K562 (cell line): ENCODE results near the gene ERN1. TPM values are rescaled to one million over a fixed set of nuclear protein-coding genes. Genes with fewer than 3 reads are reported as not detected.

Experiments
- ATAC-seq: fragments of 200-7000 bp; cut with Tn5 transposase; 3 replicates; pipeline ENCODE4 v1.9.1; 2020; ENCODE audit warnings: moderate library complexity
- BruUV-seq: library from RNA; stranded (reverse); fragments of 400-500 nt; replicated peaks from 2 replicates; lab custom pipeline; 2021; lab: Mats Ljungman, UMichigan
- CTCF ChIA-PET: fragments of 300-600 bp; formaldehyde crosslinking; extraction: SDS; loops from one replicate; lab custom pipeline; 2021; ENCODE audit warnings: low intra/inter-chr PET ratio; lab: Yijun Ruan, JAX
- POLR2A ChIA-PET: fragments of 300-600, 350-650 bp; sonication (Branson Sonifier 250); formaldehyde crosslinking; extraction: SDS; loops from one replicate; lab custom pipeline; 2021; ENCODE audit warnings: antibody characterized with exemption, inconsistent platforms; lab: Yijun Ruan, JAX
- DNase-seq, 4 experiments: peaks; one replicate each; pipeline versions ENCODE4 v3.0.0 to v3.0.0-alpha.2; 2011 to 2018; ENCODE audit warnings: low spot score in 3 of 4, mixed read lengths in 3 of 4; ENCODE audit errors: extremely low read depth in 1 of 4
- FAIRE-seq: peaks from 2 replicates; lab custom pipeline; 2011; peaks lifted over from hg19 to GRCh38; lab: Jason Lieb, UNC
- H2AFZ ChIP-seq: 2 replicates; pipeline ENCODE4 v1.6.0; 2011; ENCODE audit warnings: low read depth, low read length, control low read depth, inconsistent platforms
- H3K27ac ChIP-seq: fragments of 200-600 bp; 3 replicates; pipeline ENCODE4 v1.8.0; 2011; ENCODE audit warnings: low read depth, mild to moderate bottlenecking, control low read depth, inconsistent platforms, low read length, moderate library complexity, mixed read lengths; ENCODE audit errors: extremely low read depth
- H3K27me3 ChIP-seq, 2 experiments: fragments of 300-600 bp in 1 of 2; 2 replicates in 1 of 2; 3 replicates in 1 of 2; pipeline versions ENCODE4 v1.6.0 to v1.8.0; 2011; ENCODE audit warnings: inconsistent platforms in 2 of 2, low read length in 2 of 2, mild to moderate bottlenecking in 1 of 2, mixed read lengths in 1 of 2, moderate library complexity in 1 of 2; ENCODE audit not compliant: control insufficient read depth in 2 of 2, insufficient read depth in 2 of 2
- H3K36me3 ChIP-seq: fragments of 300-600 bp; 3 replicates; pipeline ENCODE4 v1.8.0; 2011; ENCODE audit warnings: mild to moderate bottlenecking, low read length, inconsistent platforms; ENCODE audit not compliant: control insufficient read depth, insufficient read depth
- H3K4me1 ChIP-seq, 2 experiments: fragments of 200-600 bp in 1 of 2; replicated peaks in 1 of 2; 2 replicates in 1 of 2; 3 replicates in 1 of 2; pipeline versions ENCODE4 v1.5.1 to v1.8.0; 2011; ENCODE audit warnings: inconsistent platforms in 2 of 2, low read length in 2 of 2, mild to moderate bottlenecking in 1 of 2, mixed read lengths in 1 of 2, moderate library complexity in 1 of 2; ENCODE audit not compliant: control insufficient read depth in 2 of 2, insufficient read depth in 2 of 2
- H3K4me2 ChIP-seq: 2 replicates; pipeline ENCODE4 v1.6.1; 2011; ENCODE audit warnings: low read length, control low read depth, inconsistent platforms, mixed read lengths; ENCODE audit not compliant: insufficient read depth
- H3K4me3 ChIP-seq: fragments of 200-600 bp; sonication (generic), shearing (Covaris generic); 2 replicates; pipeline ENCODE4 v1.5.1; 2016; ENCODE audit warnings: control low read depth, inconsistent platforms
- H3K79me2 ChIP-seq: fragments of 200-600 bp; 3 replicates; pipeline ENCODE4 v1.8.0; 2011; ENCODE audit warnings: low read length, inconsistent platforms; ENCODE audit not compliant: control insufficient read depth, insufficient read depth
- H3K9ac ChIP-seq, 2 experiments: 2 replicates each; pipeline versions ENCODE4 v1.6.0 to v1.6.1; 2011; ENCODE audit warnings: low read depth in 2 of 2, low read length in 2 of 2, control low read depth in 1 of 2, inconsistent platforms in 1 of 2, mild to moderate bottlenecking in 1 of 2, mixed read lengths in 1 of 2; ENCODE audit not compliant: insufficient read depth in 1 of 2
- H3K9me1 ChIP-seq: one replicate; pipeline ENCODE4 v1.6.0; 2011; ENCODE audit warnings: inconsistent platforms, mild to moderate bottlenecking, low read length, moderate library complexity; ENCODE audit not compliant: control insufficient read depth, insufficient read depth
- H3K9me3 ChIP-seq: replicated peaks from 2 replicates; pipeline ENCODE4 v1.5.1; 2011; ENCODE audit warnings: low read depth, low read length, inconsistent platforms; ENCODE audit not compliant: control insufficient read depth, insufficient read depth
- H4K20me1 ChIP-seq: replicated peaks from 2 replicates; pipeline ENCODE4 v1.6.1; 2011; ENCODE audit warnings: low read length, inconsistent platforms, mixed read lengths; ENCODE audit not compliant: control insufficient read depth, insufficient read depth
- HDAC1 ChIP-seq, 2 experiments: fragments of 450-650 bp; IDR thresholded peaks; 2 replicates each; pipeline ENCODE4 v1.6.1; 2016 to 2017; ENCODE audit warnings: inconsistent platforms in 1 of 2, mild to moderate bottlenecking in 1 of 2, moderate library complexity in 1 of 2
- HINFP ChIP-seq: fragments of 450-650 bp; conservative IDR thresholded peaks from 2 replicates; pipeline ENCODE4 v1.6.1; 2016; ENCODE audit warnings: missing genetic modification characterization, low read depth, mild to moderate bottlenecking, control low read depth, missing compliant biosample characterization
- JUND ChIP-seq, 2 experiments: IDR thresholded peaks; 2 replicates in 1 of 2; 3 replicates in 1 of 2; pipeline ENCODE4 v1.6.1; 2011; ENCODE audit warnings: borderline replicate concordance in 2 of 2, low read depth in 2 of 2, low read length in 2 of 2, improper control_type of control experiment in 1 of 2, missing biosample characterization in 1 of 2, missing genetic modification characterization in 1 of 2, missing genetic modification reagents in 1 of 2
- NKRF ChIP-seq: fragments of 450-650 bp; IDR thresholded peaks from 2 replicates; pipeline ENCODE4 v1.6.1; 2016; ENCODE audit warnings: borderline replicate concordance
- PHF20 ChIP-seq: fragments of 450-650 bp; IDR thresholded peaks from 2 replicates; pipeline ENCODE4 v1.6.1; 2018; ENCODE audit not compliant: partially characterized antibody
- SIN3B ChIP-seq: fragments of 450-650 bp; IDR thresholded peaks from 2 replicates; pipeline ENCODE4 v1.6.1; 2017; ENCODE audit warnings: low read depth, mild to moderate bottlenecking, moderate library complexity
- SMC3 ChIP-seq: conservative IDR thresholded peaks from 2 replicates; pipeline ENCODE4 v1.6.1; 2011; ENCODE audit warnings: low read depth, low read length, improper control_type of control experiment; ENCODE audit not compliant: insufficient read depth
- TAF7 ChIP-seq: fragments of 450-650 bp; IDR thresholded peaks from 2 replicates; pipeline ENCODE4 v1.6.1; 2016; ENCODE audit warnings: missing genetic modification characterization, missing compliant biosample characterization
- TOE1 ChIP-seq, 2 experiments: fragments of 450-650 bp in 1 of 2; sonication (generic) in 1 of 2; formaldehyde crosslinking in 1 of 2; IDR thresholded peaks; 2 replicates each; pipeline versions ENCODE4 v1.7.1 to v1.8.0; 2016 to 2022; ENCODE audit warnings: borderline replicate concordance in 2 of 2, mild to moderate bottlenecking in 2 of 2, antibody characterized with exemption in 1 of 2, inconsistent platforms in 1 of 2, low read depth in 1 of 2, missing genetic modification reagents in 1 of 2, moderate library complexity in 1 of 2
- WGBS: fragments of 100-300 bp; shearing (Covaris generic); methylation state at CpG from one replicate; pipeline ENCODE4 v1.1.6; 2016; ENCODE audit warnings: low coverage, mixed read lengths; ENCODE audit not compliant: insufficient coverage; ENCODE audit errors: missing lambda C conversion rate; 5-methylcytosine and 5-hydroxymethylcytosine counted together
- in situ Hi-C: fragments of 300-500 bp; cut with MboI; formaldehyde crosslinking; loops from 4 replicates; pipeline ENCODE4 v1.15.0; 2018; ENCODE audit warnings: inconsistent platforms, mixed read lengths
- intact Hi-C: fragments of 100-400 bp; cut with micrococcal nuclease; formaldehyde crosslinking; loops from 2 replicates; pipeline ENCODE4 v1.14.2; 2022
- polyA plus RNA-seq, 8 experiments: library from polyadenylated mRNA; depleted of rRNA in 4 of 8; stranded (reverse) in 5 of 8; unstranded in 3 of 8; fragments of >200 nt; fragmentation: Nextera tagmentation in 2 of 8; fragmentation: Illumina TruSeq in 1 of 8; extraction: Ambion mirVana in 2 of 8; extraction: Trizol in 1 of 8; gene quantifications; 2 replicates each; pipeline versions ENCODE4 v1.2.1 to v1.2.3, GENCODE V29; 2011 to 2014; ENCODE audit warnings: inconsistent platforms in 1 of 8, missing spikeins in 1 of 8
- total RNA-seq, 7 experiments: library from RNA; depleted of rRNA in 6 of 7; stranded (reverse); fragments of >200 nt in 6 of 7; fragmentation: Illumina TruSeq in 2 of 7; extraction: Trizol in 2 of 7; gene quantifications; 2 replicates each; pipeline versions ENCODE4 v1.2.1 to v1.2.3, GENCODE V29; 2011 to 2021; ENCODE audit warnings: low replicate concordance in 1 of 7

Gene ERN1
- total and polyA plus RNA-seq, 9 of the 15 experiments (the other 6 are each of a cell fraction or from before 2014, with no cell fraction given): 2.1 to 22.5 (median 7.3) TPM

GRCh38 chr17:64145375-64145750 is 15.4 kb upstream of the ERN1 start:
- H3K9me1 ChIP-seq: no peaks in the 10 kb centered on the region
- peaks cover 25% of the 10 kb centered on the region for H3K79me2 ChIP-seq
- peak overlapping the region; percentile 86 for H2AFZ ChIP-seq
- DNase-seq: no peak
- FAIRE-seq: no peak
- CTCF ChIA-PET: no interaction called here
- no peak for ATAC-seq
- peak overlapping the region; percentile 64 for H3K4me3 ChIP-seq
- intact Hi-C loops (loop anchor here (5.0 to 10.0 kb wide), 2 partner anchors 117 to 371 kb away; partner anchors contain the start of genes CCDC47, DDX42 and TEX2), in situ Hi-C loops (no loop called here)
- BruUV-seq: no TSS peak
- H3K27me3 ChIP-seq: no peaks in the 10 kb centered on the region
- H4K20me1 ChIP-seq: no peaks in the 10 kb centered on the region
- H3K36me3 ChIP-seq: peaks cover 40% of the 10 kb centered on the region
- H3K9ac ChIP-seq: peak overlapping the region; percentile 72 to 94
- peak overlapping the region; percentile 87 for H3K4me2 ChIP-seq
- POLR2A ChIA-PET: interaction anchor here (0.6 to 4.4 kb wide), 50 partner anchors 9 to 352 kb away, joined by 3 to 35 read pairs (median 5); partner anchors contain the start of genes ERN1 and POLG2
- no peaks in the 10 kb centered on the region for H3K9me3 ChIP-seq
- H3K4me1 ChIP-seq: peaks cover 9 to 17% of the 10 kb centered on the region in 2 experiments; a peak in 4 of 5 replicates
- peak overlapping the region; percentile 58 for H3K27ac ChIP-seq
- 0% methylated on average over 15 of the region's 15 CpGs for WGBS
- TF ChIP-seq NKRF (0 out of 2 replicates have a peak, but pooled peaks have one; percentile 14), SMC3 (0 out of 2 replicates have a peak, but pooled peaks have one; percentile 9), JUND (IDR thresholded peaks at IDR 0.05; ENCODE audit: borderline replicate concordance, low read depth, low read length) (no peak), JUND (tag; IDR thresholded peaks at IDR 0.05; ENCODE audit: borderline replicate concordance, low read depth, low read length) (0 out of 3 replicates have a peak, but pooled peaks have one; percentile 10), HINFP (tag) (peak; percentile 72), SIN3B (peak; percentile 46; the same call in 1 of the 2 replicates), TAF7 (peak; percentile 50; the same call in 1 of the 2 replicates), HDAC1 (IDR thresholded peaks at IDR 0.05) (peak in 1 of 2 experiments; percentile 84; a peak in 2 of 4 replicates), TOE1 (IDR thresholded peaks at IDR 0.05; ENCODE audit: borderline replicate concordance) (no peak), TOE1 (CRISPR knock-in tag; IDR thresholded peaks at IDR 0.05; ENCODE audit: borderline replicate concordance, low read depth) (0 out of 2 replicates have a peak, but pooled peaks have one; percentile 72), PHF20 (peak; percentile 25)
